Jurkat, Clone E6-1 (cell line): ENCODE data around the gene SLC30A9. TPM values are rescaled to one million over a fixed set of nuclear protein-coding genes. Genes with fewer than 3 reads are reported as not detected.

Experiments used
- DNase-seq: peaks from one replicate; pipeline ENCODE4 v3.0.0-alpha.2; 2011; ENCODE audit warnings: low read depth, low spot score
- H3K4me3 ChIP-seq: 2 replicates; pipeline ENCODE4 v1.5.1; 2011; ENCODE audit warnings: mild to moderate bottlenecking, low read length, control low read depth, moderate library complexity
- polyA plus RNA-seq: library from polyadenylated mRNA; unstranded; fragments of >200 nt; gene quantifications from one replicate; pipeline ENCODE4 v1.2.1, GENCODE V29; 2012; ENCODE audit warnings: missing spikeins; ENCODE audit not compliant: insufficient read length, insufficient read depth

The SLC30A9 gene
- 33.9 TPM for polyA plus RNA-seq

DNA sequence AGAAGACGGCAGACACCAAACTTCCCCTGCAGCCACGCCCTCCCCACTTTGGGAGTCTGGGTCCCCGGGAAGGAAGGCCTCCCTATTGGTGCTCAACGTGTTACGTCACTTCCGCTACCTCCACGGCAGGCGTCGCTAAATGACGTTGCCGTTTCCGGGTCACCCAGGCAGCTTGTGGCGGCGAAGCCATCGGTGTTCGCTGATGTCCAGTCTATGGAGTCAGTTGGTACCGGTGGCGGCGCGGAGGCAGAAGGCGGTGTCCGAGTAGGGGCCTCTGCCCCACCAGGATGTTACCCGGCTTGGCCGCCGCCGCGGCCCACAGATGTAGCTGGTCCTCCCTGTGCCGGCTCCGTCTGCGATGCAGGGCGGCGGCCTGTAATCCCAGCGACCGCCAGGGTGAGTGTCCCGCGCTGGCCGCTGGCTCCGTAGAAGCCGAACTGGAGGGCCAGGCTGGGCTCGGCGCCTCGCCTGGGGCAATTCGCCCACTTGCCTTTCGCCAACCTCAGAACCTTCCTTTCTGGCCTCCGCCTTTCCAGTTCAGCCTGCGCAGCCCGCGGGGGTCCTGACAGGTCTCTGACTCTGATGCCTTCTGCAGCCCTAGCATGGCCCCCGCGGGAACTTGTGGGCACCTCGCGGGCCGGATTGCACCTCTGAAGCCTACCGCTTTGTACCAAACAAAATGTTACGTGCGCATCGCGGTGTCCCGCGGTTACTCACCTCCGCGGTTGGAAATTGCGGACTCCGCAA is at the start of gene SLC30A9:
Gene SLC30A9, plus strand, starts transcription at position 166 of the 747 bp plus-strand sequence. Its CDS starts 122 bp downstream, at position 288.
- DNase-seq: peak; percentile 91
- H3K4me3 ChIP-seq: peak within 1 kb of the TSS; percentile 87

DNA sequence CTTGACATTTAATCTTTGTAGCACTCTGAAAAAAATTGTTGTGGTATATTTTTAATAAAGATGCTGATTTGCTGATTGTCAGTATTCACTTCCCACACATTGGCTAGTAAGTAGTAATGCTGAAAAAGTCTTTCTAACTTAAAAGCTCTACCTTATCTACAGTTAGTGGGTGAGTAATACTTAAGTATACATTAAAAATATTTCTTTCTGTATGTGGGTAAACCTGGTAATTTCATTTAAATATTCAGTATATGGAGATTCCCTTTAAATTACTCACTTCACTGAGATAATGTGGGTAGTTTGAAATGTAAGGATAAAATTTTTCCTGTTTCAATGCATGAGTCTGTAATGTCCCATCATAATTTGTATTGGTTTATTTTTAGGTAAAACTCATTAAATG is 49.5 kb upstream of the SLC30A9 start:
- H3K4me3 ChIP-seq: no peak overlapping the region
- DNase-seq: no peak

DNA sequence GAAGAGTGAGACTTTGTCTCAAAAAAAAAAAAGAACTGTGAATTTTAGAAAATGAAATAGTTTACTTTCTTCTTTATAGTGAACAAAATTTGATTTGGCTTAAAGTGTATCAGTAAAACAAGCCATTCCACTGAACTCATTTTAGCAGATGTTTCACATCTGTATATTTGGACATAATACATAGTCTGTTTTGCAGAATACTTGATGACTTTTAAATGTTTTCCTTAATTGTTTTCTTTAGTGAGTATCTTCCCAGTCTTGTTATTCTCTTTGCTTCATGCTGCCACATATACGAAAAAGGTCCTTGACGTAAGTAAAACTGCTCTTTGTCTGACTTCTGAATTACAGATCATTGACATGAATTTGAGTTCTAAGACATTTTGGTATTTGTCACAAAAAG is 46.8 kb upstream of the SLC30A9 start:
- no peak for DNase-seq
- H3K4me3 ChIP-seq: no peak overlapping the region

DNA sequence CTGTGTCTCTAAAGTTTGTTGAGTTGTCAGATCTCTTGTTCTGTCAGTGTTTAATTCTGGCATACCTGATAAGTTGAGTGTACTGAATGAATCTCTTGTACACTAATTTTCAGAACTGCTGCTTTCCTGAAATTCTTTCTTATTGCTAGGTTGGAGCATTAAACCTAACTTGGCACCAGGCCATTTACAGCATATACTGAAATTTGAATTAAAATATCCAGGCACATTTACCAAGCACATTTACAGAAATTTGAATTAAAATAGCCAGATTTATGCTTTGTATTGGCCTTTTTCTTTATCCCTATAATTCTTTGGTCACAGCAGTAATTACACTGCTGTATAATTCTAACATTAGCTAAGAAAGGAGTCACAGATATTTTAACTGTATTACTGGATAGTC is 46.2 kb upstream of the SLC30A9 start:
- H3K4me3 ChIP-seq: no peak overlapping the region
- DNase-seq: no peak

DNA sequence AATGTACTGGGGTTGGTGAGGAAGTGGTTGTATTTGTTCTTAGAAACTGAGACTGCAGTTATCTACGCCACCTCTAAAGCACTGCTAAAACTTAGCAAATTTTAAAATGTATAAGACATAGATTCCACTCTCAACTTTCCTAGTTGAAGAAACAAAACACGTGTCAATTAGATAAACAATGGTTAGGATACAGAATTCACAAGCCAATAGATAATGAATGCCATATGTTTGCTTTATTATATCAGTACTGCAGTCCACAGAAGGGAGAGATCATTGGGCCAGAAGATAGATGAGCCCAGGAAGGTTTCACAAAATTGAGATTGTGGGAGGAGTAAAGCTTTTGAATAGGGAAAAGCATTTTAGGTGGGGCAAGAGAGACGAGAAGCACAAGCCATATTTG is 40.8 kb upstream of the SLC30A9 start:
- DNase-seq: no peak
- H3K4me3 ChIP-seq: no peak overlapping the region

DNA sequence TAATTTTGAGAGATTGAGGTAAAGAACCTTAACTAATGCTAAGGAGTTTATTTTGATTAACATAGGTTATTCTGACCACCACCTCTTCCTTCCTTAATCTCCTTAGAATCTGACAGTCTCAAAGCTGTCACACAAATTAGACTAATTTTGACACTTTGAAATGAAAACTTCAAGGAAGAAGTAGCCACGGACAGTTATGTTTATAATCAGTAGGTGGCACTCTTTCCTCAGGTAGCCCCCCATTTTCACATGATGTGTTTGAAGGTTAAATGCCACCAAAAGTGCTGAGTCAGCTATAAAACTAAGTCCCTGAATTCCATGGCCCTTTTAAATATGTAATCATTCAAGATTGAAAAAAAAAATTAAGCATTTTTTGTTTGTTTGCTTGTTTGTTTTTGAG is 32.7 kb upstream of the SLC30A9 start:
- DNase-seq: peak; percentile 50
- no peak overlapping the region for H3K4me3 ChIP-seq

DNA sequence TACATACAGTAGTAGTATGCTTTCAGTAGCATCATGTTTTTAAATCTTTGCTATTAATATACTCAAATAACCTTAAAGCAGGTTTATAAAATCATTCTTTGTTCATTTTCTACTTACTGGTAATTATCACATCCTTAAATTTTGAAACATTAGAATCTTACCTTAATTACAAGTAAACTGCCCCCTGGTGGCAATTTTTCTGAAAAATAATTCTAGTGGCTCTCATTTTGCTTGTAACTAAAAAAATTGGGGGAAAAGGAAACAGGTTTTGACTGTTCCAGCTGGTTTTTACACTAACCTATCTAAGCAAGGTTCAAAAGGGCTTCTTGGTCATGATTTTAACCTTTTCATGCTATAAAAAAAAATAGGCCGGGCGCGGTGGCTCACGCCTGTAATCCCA is 27.2 kb upstream of the SLC30A9 start:
- DNase-seq: peak; percentile 37
- H3K4me3 ChIP-seq: no peak overlapping the region

DNA sequence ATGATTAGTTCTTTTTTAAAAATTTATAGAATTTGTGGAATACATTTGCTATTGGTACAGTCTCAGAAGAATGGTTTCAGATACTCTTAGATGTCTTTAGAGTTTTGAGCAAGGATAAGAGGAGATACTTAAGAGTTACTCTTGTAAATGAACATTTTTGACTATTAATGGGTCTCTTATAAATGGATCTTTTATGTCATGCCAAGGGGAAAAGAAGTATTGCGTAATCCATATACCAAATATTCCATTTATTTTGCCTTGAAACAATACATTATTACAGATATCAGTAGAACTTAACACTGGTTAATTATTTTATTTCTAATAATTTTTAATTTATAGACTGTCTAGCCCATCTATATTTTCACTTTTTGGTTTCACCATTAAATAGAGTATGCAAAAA is 25.9 kb upstream of the SLC30A9 start:
- DNase-seq: no peak
- H3K4me3 ChIP-seq: no peak overlapping the region

DNA sequence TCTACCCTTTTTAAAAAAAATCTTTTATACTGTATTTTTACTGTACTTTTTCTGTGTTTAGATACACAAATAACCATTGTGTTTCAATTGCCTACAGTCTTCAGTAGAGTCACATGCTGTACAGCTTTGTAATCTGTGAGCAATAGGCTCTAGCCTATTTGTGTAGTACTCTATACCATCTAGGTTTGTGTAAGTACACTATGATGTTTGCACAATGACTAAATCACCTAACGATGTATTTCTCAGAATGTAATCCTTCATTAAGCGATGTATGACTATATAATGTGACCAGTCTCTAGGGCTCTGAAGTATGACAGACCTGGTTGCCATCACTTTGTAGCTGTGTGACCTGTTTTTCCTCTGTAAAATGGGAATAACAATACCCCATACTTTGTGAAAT is 22.9 kb upstream of the SLC30A9 start:
- H3K4me3 ChIP-seq: no peak overlapping the region

DNA sequence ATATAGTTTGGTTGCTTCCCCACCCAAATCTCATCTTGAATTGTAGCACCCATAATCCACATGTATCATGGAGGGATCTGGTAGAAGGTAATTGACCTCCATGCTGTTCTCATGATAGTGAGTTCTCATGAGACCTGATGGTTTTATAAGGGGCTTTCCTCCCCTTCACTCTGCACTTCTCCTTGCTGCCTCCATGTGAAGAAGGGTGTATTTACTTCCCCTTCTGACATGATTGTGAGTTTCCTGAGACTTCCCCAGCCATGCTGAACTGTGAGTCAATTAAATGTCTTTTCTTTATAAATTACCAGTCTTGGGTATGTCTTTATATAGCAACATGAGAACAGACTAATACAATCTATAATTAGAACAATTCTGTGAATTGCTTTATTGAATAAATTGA is 20.7 kb upstream of the SLC30A9 start:
- no peak for DNase-seq

More for the DNA sequence above, 22.9 kb upstream of the SLC30A9 start:
- DNase-seq: no peak

DNA sequence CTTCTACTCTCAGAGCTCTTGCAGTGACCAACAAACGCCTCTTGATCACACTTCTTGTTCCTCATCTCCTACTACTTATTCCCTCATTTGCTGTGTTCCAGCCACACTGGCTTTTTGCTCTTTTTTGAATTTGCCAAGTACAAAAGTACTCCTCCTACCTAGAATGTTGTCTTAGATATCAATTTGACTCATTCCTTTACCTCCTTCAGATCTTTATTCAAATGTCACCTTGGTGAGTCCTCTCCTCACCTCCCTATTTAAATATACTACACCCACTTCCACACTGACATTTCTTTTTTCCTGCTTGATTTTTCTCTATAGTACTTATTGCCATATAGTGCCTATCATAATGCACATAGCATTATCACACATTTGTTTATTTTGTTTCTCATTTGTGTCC is 15.0 kb upstream of the SLC30A9 start:
- DNase-seq: no peak
- no peak overlapping the region for H3K4me3 ChIP-seq

More for the DNA sequence above, 20.7 kb upstream of the SLC30A9 start:
- no peak overlapping the region for H3K4me3 ChIP-seq

DNA sequence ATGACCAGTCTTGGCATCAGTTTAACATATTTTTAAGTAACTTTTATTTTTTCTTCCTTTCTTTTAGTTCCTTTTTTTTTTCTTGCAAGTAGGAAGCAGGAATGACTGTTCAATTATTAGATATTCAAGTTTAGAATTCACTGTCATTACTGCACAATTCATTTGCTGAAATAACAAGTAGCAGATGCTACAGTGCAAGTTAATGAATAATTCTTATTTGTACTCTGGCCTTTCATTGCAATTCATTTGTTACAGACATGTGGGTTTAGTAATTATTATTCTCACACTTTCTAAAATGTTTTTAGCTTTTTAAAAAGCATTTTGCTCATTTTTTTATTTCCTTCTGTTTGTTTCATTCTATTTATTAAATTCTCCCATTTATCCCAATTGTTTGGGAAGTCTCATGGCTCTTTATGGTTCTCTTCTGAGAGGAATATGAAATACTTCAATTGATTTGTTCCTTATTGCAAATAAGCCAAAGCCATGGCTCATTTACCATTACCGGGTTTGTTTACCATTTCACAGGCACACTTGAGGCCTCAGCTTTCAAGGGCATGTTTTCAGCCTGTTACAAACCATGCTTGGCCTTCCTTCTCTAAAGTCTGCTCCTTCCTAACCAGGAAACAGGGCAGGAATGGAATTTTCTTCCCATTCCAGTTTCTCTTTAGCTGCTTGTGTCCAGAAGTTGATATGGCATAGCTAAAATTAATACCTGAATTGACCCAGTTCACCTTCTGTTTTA is 13.4 kb upstream of the SLC30A9 start:
- DNase-seq: no peak
- no peak overlapping the region for H3K4me3 ChIP-seq

DNA sequence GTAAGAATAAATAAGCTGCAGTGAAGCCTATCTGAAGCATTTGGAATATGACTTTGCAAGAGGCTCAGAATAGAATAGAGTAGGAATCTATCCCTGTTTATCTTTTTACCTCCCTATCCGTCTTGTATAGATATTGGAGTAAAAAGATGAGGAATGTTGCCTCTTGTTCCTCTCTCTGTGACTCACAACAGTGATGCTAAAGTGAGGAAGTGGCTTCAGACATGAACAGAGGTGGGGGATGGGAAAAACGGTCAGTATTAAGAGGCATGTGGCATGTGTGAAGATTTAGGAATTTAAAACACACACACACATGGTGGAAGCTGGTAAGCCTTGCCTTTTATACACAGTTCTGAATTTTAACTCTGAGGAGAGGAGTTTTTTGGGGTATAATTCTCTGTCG is 12.6 kb upstream of the SLC30A9 start:
- DNase-seq: peak; percentile 23

DNA sequence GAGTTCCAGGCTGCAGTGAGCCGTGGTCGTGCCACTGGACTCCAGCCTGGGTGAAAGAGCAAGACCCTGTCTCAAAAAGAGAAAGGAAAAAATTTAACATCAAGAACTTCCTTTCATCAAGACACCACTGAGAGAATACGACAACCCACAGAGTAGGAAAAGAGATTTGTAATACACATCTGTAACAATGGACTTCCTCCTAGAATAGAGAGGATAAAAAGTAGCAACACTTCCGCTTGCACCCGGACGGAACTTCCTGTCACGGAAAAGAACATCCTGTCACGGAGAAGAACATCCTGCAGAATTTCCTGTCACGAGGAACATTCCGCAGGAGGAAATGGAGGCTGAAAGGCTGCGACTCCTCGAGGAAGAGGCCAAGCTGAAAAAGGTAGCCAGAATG is 8.9 kb upstream of the SLC30A9 start, which contains the start of gene DCAF4L1:
Gene DCAF4L1, plus strand, starts transcription at position 301 of the 400 bp plus-strand sequence. Its CDS starts 37 bp downstream, at position 338.
- no peak for DNase-seq
- H3K4me3 ChIP-seq: no peak within 1 kb of the TSS

More for the DNA sequence above, 12.6 kb upstream of the SLC30A9 start:
- no peak overlapping the region for H3K4me3 ChIP-seq

DNA sequence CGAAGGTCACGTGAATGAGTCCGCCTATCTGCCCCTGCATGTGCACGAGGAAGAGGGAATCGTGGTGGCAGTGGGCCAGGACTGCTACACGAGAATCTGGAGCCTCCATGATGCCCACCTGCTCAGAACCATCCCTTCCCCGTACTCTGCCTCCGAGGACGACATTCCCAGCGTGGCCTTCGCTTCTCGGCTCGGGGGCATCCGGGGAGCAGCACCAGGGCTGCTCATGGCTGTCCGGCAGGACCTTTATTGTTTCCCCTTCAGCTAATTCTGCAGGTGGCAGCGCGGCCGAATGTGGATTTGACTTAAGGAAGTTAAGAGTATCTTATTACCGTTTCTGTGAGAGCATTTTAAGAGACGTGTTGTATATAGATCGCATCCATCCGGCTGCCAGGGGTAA is 7.6 kb upstream of the SLC30A9 start:
- DNase-seq: no peak
- H3K4me3 ChIP-seq: no peak overlapping the region

DNA sequence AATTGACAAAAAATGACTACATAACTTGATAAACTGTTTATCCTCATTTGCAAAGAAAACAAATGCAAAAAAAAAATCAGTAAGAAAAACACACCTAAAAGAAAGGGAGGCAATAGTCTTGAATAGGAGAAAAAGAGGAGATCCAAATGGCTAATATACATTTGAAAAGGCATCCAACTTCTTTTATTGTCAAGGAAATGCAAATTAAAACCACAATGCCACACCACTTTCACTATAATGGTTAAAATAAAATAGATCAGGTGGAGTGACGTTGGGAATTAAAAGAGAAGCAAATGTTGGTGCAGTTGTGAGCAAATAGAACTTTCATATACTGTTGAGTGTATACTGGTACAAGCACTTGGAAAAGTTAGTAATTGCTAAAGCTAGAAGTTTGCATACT is 5.2 kb upstream of the SLC30A9 start:
- no peak overlapping the region for H3K4me3 ChIP-seq
- DNase-seq: no peak

DNA sequence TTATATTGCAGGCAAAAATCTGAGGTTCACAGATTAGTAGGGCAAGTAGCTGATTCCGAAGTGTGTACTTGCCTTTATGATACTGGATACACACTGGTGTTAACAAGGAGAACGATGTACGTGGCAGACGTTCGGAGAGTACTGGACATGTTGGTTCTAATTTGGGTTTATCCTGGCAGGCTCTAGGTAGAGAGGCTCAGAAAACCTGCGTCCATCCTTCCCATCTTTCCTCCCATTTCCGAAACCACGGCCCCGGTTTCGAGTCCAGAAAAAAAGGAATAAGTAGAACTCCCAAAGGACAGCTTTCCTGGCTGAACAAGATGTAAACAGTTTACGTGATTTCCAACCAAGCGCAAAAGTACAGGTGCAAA is 351 bp upstream of the SLC30A9 start:
- no peak for DNase-seq
- peak overlapping the region; percentile 87 for H3K4me3 ChIP-seq

DNA sequence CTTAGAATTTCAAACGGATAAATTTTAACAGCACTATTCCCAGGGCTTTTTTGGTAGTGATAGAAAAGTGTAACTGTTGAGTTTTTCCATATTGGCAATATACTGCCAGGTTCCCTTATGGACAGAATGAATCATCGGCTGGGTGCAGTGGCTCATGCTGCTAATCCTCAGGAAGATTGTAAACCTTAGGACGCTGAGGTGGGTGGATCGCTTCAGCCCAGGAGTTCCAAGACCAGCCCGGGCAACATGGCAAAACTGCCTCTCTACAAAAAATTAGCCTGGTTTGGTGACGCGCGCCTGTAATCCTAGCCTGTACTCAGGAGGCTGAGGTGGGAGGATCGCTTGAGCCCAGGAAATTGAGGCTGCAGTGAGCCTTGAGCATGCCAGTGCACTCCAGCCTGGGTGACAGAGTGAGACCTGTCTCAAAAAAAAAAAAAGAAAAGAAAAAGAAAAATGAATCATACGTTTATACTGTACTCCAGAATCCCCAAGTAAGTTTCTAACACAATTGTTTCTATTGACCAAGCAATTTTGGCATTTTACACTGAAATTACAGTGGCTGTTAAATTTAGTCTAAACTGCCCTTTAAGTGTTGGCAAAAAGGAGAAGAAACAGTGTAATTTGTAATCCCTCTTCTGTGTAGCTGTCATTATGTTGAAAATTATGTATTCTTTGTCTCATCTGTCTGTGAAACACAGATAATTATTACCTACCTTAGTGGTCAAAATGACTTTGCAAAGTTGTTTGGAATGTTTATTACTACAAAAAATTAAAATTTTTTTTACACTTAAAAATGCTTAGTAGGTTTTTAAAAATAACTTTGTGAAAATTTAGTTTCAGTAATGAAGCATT is 1.8 kb downstream of the SLC30A9 start:
- DNase-seq: no peak
- no peak overlapping the region for H3K4me3 ChIP-seq

DNA sequence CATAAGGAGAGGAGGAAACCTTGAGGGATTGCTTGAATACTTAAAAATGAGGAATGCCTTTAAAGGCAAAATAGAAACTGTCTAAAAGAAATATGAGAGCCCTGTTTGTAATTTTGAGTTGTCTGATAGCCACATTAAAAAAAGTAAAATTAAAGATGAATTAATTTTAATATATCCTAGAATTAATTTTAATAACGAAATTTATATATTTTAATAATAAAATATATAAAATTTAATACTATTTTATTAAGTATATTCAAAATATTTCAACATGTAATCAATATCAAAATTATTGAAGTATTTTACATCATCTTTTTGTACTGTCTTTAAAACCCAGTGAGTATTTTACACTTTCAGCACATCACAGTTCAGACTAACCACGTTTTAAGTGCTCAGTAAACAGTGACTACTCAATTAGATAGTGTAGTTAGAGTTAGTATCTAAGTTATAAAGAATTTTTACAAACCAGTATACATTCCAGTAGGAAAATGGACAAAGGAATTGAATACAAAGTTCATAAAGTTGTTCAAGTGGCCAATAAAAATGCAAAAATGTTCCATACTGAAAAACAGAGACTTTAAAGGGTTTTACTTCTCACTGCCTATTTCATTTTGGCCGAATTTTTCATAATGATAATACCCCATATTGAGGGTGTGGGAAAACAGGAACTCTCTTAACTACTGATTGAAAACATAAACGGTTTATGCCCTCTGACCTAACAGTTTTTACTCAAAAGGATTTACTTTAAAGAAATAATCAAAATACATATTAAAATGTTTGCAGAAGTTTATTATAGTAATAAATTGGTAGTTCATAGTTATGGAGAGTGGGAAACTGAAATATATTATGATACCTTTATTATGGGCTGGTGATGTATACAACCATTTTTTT is 2.9 kb downstream of the SLC30A9 start:
- no peak for DNase-seq
- no peak overlapping the region for H3K4me3 ChIP-seq
